GM19468 (cell line): Measurements from ENCODE around the gene XXYLT1.
"Not testable (repeated sequence)": the region's sequence is repeated elsewhere in the genome, so short reads cannot be mapped to it uniquely, and the experiment has no call there.

Experiments
- ATAC-seq: cut with Tn5 transposase; IDR thresholded peaks from one replicate; pipeline ENCODE4 v1.9.1; 2021; ENCODE audit warnings: mild to moderate bottlenecking, moderate library complexity, moderate number of reproducible peaks; ENCODE audit not compliant: unreplicated experiment; ENCODE audit errors: extremely low read depth

The XXYLT1 gene

DNA sequence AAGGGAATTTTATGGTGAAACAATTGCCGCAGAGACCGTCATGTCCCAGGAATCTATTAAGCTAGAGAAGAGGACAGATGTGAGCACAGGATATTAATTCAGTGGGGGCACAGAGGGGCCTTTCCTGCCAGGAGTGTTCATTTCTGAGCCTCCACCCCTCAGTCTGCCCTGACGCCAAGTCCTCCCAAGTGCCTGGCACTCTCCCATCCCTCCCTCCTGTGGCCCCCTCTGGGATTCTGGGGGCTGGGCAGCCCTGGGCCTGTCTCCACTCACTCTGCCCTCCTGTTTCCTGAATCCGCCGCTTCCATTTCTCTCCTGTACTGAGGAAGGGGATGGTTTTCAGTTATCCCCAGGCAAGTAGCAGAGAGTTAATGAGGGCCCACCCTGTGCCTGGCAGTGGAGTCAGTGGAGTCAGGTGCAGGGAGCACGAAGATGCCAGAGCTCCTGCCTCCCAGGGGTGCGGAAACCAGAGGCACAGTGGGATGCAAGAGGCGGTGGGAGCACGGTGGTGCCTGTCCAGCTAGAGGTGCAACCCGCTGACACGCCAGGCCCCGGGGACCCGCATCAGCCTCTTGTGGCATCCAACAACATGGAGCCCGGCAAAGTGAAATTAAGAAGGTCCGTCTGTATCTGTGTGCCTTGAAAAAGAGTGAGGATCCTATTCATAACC, 212.5 kb downstream of the XXYLT1 start:
- ATAC-seq = no peak

DNA sequence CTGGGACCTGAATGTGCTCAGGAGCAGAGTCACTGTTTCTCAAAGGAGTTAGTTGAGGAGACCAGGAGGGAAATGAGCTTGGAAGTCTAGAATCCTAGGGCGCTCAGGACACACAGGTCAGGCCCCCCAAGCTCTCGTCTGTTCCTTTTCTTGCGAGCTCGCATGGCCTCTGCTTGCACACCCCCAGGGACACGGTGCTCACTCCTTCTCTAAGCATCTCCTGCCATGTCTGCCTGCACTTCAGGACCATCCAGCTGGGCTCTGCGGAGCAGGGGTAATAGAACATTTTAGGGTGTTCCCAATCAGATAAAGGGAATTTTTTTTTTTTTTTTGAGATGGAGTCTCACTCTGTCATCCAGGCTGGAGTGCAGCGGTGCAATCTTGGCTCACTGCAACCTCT, 213.2 kb downstream of the XXYLT1 start:
- no peak for ATAC-seq

DNA sequence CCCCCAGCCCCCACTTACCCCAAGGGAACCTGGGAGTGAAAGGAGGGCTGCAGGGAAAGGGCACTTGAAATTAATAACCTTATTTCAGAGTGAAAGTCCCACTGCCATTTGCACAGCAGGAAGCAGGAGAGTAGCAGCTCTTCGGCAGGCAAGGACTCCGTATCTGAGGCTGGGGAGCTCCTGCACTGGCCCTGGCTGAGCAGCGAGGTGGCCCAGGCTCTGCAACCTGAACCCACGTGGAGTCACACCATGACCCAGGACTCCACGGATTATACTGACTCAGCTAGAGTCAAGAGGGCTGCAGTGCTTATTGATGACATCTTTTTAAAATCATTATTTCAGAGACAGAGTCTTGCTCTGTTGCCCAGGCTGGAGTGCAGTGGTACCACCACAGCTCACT, 214.5 kb downstream of the XXYLT1 start:
- ATAC-seq = no peak

DNA sequence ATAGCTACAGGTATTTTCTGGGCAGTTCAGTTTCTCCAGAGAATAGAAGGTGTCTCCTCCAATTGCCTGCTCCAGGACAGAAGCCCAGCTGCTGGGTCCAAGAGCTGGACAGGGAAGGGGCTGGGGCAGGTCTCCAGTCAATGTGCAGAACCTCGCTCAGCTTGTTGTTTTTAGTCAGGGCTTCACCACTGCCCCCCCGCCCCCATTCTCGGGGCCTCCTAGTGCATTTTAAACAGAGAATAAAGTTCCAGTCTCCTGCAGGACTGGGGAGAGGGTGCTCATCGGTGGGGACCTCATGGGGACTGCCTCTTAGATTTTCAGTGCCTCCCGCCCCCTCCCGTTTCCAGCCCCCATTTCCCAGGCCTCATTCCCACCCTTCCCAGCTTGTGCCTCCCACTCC, 216.6 kb downstream of the XXYLT1 start:
- no peak for ATAC-seq

DNA sequence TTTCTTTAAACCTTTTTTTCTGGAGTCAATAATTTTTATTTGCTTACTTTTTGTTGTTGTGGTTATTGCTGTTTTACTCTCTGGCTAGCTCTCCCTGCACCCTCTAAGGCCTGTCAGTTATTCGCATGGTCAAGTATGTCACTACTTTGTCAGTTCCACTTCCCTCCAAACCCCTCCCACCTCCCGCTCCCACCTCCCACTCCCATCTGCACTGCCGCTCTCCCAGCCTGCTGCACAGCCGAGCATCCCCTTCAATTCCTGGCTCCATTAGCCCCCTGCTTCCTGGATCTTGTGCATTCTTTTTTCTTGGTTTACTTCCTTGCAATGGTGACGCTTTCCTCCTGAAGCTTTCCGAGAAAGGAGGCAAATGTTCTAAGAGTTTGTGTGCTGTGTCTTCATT, 218.0 kb downstream of the XXYLT1 start:
- ATAC-seq = no peak

DNA sequence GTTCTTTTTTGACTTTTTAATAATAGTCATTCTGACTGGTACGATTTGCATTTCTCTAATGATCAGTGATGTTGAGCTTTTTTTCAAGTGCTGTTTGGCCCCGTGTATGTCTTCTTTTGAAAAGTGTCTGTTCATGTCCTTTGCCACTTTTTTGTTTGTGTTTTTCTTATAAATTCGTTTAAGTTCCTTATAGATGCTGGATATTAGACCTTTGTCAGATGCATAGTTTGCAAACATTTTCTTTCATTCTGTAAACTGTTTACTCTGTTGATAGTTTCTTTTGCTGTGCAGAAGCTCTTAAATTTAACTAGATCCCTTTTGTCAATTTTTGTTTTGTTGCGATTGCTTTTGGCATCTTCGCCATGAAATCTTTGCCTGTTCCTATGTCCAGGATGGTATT, 220.7 kb downstream of the XXYLT1 start:
- not testable (repeated sequence) for ATAC-seq

DNA sequence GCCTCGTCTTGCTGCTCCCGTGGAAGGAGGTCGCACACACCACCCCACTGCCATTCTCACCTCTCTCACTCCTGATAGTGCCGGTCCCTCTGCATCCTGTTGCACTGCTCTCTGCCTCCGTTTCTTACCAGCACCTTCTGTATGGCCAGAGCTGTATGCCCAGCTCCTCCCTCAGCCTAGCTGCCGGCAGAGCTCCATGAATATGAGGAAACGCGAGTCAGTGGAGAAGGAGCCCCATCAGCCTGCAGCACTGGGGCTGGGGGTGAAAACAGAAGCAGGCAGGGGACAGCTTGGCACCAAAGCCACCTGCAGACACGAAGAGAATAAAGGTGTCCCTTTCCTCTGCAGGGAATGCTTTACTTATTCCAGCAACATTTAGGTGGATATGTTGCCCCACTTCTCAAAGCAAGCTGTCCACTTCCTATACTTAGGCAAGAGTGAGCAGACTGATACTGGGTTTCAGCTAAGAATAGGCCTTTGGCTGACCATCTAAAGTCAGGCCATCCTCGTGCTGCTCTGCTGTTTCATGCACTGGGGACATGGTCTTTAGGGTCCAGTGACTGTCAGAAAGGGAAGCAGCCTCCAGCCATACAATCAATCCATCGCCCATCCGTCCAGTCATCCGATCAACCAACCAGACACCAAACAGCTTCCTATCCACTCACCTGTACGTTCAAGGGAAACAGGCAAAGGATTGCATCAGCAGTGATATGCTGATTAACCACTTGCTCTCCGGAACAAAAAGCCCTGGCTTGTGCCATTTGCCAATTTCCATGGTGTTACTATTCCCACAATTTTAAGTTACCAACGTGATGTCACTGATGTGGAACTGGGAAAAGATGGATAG, 222.7 kb downstream of the XXYLT1 start:
- ATAC-seq = no peak

DNA sequence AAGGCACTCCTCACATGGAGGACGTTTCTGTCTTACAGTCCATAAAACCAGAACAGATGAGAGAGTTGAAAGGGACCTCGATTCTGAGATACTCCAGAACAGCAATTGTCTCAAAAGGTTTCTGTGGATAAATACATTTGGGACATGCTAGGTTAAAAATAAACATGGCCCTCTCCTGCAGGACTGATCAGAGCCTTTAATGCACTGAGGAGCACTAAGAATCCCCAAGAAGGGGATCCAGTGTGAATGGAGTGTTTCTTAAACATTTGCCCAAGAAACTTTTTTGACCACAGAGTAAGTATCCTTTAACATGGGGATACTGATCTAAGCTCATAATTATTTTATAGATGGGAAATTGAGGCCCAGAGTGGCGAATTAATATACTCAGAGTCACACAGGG, 223.4 kb downstream of the XXYLT1 start:
- no peak for ATAC-seq

DNA sequence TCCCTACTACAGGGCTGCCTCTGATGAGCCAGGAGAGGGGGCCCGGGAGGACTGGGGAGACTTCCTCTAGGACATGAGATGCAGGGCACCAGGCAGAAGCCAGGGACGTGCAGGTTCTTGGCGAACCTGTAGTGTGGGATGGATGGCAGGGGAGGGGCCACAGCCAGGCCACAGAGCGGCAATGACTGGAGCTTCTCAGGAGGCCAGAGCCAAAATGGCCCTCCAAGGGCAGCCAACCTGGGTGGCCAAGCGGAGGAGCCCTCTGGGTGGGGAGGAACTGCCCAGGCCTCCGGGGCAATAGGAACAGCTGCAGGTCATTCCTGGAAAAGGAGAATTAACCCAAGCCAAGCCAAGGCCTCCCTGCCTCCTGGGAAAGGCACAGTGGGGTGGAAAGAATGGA, 224.5 kb downstream of the XXYLT1 start:
- no peak for ATAC-seq

DNA sequence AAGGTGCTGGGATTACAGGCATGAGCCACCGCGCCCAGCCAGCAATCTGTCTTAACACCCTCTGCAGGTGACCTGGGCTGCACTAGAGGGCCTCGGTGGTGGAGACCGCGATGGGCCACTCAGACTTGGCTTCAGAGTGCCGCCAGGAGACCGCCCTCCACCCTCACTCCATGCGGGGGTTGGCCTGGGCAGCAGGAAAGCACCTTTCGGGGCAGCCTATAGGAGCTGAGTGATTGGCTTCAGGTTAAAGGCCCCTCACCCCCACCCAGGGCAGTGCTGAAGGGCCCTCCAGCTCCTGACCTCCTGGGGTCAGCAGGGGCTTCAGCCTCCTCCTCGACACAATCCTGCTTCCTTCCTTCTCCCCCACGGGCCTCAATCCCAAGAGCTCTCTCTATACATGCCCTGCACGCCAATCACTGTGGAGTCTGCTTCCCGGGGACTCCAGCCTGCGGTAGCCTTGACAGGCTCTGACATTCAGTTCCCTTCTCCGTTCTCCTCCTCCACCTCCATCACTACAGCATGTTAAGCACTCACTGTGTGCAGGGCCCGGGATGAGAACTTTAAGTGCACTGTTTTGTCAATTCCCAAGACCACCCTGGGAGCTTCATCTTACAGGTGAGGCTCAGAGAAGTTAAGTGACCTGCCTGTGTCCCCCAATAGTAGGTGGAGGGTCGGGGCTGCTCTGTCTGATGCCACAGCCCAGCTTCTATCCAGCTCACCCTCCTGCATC, 225.3 kb downstream of the XXYLT1 start:
- ATAC-seq = no peak

DNA sequence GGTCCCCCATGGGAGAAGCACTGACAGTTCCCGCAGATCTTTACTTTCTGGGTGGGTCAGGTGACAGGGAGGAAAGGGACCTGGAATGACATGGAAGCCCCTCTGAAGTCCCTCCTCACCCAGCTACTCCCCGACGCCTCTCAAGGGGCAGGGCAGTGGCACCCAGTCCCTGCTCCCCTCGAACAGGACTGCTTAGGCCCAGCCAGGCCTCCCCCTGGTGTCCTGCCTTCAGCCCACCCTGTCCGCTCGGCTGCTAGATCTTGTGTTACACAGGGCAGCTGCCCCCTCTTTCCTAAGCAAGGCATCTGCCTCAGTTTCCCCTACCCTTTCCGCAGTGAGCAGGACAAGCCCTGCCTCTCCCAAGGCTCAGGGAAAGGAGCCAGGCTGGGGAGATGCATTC, 226.5 kb downstream of the XXYLT1 start:
- ATAC-seq = no peak

DNA sequence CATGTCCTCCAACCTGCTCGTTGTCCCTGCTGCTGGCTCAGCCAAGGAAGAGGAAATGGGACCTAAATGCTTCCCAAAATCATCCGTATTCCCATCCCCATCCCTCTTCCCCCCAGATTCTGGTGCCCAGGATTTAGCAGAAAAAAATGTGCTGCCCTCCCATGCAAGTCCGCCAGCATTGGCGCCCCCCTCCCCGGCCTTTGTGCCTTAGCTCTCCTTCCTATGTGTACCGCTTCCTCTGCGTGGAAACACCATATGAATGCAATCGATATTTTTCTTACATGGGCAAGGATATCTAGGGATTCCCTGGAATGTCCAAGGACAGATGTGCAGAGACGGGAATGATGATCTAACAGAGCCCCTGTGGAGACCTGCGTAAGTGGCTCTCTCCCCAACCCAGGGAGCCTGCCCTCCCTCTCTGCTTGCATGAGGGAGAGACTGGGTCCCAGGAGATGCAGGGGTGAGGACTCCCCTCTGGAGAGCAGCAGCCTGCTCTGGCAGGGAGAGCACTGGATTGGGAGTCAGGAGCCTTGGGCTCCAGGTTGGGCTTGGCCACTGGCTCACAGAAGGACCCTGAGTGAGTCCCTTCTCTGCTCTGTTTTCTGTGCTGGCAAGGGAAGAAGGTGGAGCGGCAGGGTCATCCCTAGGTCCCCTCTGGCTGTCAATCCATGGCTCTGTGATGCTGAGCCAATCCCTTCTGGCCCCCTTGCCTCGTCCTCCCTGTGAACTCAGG, 227.2 kb downstream of the XXYLT1 start:
- ATAC-seq = no peak

DNA sequence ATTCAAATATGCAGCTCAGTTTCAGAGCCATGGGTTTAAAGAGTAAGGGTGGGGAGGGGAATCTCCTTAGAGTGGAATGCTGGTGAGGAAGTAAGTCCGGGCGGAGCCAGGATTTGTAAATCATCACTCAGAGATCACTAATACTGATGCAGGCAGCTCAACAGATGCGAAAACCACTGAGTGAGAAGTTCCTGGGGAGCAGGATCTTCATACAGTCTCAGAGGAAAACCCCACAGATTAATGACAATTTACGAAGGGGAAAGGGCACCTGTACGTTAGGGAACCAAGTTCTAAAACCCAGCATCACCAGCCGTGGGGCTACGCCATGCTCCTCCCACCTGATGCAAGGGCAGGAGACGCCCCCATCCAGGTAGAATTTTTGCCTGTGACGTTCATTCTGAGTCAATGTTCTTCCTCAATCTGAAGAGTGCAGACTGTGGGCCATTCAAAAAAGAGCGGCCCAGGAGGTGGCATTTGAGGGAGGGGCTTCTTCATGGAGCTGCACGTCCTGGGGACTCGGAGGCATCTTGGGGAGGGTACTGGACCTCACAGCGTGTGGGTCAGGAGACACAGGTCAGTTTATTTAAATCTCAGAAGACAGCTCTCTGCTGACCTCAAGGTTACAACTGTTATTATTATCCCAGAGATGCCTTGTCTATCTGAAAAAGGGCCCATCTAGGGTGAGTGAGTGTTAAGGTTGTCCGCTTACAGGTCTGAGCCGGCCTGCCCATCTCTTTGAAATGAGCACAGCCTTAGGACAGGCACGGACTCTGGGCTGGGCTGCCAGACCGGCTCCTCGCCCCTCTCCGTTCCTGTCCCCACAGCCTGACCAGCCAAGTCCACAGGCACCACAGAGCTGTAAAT, 228.0 kb downstream of the XXYLT1 start:
- ATAC-seq = no peak

DNA sequence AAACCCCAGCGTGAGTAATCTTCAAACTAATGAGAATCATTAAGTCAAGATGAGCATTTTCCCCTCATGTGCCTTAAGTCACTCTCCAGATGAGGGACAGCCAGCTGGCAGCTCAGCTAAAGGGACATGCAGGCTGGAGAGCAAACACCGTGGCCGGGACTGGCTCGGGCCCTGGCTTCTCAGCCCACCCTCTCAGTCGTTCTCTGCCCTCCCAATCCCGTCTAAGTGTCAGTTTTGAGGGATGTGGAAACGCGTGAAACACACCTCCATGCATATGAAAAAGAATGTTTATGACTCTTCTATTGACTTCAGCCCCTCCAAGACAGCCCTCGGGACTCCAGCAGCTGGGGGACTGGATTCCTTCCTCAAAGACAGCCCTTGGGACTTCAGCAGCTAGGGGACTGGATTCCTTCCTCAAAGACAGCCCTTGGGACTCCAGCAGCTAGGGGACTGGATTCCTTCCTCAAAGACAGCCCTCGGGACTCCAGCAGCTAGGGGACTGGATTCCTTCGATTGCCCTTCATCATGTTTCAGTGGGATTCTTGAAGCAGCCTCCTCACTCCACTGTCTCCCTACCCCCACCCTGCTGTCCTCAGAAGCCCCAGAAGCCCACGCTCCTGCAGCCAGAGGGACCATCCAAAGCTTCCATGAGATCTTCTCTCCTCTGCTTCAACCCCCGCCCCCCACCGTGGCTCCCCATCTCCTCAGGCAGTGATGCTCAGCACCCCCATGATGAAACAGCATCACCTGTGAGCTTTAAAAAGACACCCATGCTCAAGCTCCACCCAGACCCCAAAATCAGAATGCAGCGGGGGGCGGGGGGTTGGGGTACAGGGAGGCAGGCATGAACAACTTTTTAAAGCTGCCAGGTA, 228.9 kb downstream of the XXYLT1 start:
- no peak for ATAC-seq

DNA sequence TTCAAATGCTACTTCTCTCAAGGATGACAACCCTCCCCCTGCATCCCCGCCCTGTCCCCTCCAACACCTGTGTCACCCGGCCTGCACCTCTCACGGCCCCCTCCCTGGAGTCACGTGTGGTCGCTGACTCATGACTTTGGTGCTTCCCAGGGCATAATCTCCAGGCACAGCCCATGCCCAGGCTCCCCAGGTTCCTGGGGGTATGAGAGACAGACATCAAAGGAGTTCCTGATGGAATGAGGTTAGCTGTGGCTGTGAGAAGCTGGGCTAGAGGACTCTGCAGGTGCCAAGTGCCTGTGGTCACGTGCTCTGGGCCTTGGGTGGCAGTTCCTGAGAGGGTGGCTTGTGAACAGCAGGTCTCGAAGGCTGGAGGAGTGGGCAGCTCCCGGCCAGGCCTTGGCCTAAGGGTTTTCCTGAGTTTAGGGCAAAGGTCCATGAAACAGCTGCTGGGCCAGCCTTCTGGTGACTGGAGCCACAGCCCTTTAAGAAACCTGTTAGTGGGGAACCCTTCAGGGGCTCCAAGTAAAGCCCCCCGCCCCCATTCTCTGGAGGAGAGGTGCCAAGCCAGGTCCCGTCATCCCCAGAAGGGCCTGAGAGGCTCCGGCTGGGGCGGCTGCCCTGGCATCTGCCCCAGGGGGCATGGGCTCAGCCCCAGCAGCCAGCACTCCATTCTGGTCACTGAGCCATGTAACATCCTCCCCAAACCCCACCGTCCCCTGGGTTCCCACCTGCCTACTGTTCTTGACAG, 230.0 kb downstream of the XXYLT1 start:
- no peak for ATAC-seq

DNA sequence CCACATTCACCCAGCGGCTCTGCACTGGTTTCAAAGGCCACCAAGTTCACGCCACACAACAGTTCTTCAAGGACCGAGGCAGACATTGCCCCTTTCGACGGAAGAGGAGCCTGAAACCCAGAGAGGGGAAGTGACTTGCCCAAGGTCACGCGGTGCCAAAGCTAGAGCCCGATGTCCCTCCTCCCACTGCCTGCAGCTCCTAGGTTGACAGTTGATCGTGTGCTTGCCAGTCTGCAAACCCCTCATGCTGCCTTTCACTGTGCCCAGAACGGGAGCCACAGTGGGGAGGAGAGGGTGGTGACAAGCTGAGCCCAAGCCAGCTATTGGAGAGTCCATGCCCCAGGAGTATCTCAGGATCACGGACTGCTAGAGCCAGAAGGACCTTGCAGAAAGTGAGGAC, 230.9 kb downstream of the XXYLT1 start:
- ATAC-seq = no peak

DNA sequence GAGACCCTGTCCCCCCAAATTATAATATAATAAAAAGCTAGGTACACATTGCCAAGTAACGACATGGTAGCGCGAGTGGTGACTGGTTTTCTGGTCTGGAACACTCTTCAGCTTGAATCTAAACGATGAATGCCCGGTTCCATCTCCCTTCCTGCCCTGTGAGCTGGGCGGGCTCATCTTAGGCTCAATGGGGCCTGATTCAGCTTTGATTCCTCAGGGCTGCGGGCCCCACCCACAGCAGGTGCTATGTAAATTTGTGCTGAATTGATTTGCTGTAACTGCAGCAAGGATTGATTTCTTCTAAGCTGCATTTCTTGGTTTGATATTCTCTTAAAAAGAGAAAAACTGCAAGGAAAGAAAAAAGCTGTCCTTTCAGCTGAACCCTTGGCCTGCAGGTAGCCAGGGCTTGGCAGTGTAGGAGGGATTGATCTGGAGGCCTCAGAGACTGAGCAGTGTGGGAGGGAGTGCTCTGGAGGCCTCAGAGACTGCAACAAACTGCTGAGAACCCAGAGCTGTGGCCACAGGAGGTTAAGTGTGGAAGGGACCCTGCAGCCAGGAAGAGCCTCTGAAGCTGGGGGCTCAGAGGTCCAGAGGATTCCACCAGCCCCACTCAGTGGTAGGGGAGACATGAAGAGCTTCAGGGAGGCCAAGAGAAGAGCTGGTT, 231.6 kb downstream of the XXYLT1 start:
- no peak for ATAC-seq
